Measurements from ENCODE around the gene CNTNAP4. TPM values are rescaled to one million over a fixed set of nuclear protein-coding genes. Genes with fewer than 3 reads are reported as not detected.

The CNTNAP4 gene
- total and polyA plus RNA-seq, 9 donors: 7.1 to 16.0 (median 9.0) TPM

GRCh38 chr16:76565542-76565941 lies 288.3 kb downstream of the CNTNAP4 start:
- Histone ChIP-seq H3K4me3 (ENCODE audit: low read length) (no peak overlapping the region), H3K4me1 (ENCODE audit: control insufficient read depth, insufficient read depth, low read length) (no peaks in the 10 kb centered on the region), H3K9me3 (replicated peaks; ENCODE audit: control insufficient read depth, low read depth, low read length) (no peaks in the 10 kb centered on the region), H3K36me3 (ENCODE audit: control insufficient read depth, insufficient read depth, low read length) (no peaks in the 10 kb centered on the region), H3K27me3 (ENCODE audit: control insufficient read depth, insufficient read depth, low read length) (no peaks in the 10 kb centered on the region), H3K27ac (ENCODE audit: low read length) (no peak overlapping the region)
- peak; percentile 17 for DNase-seq
- WGBS (ENCODE audit: insufficient coverage): 88% methylated on average over 1 of the region's 2 CpGs

DNA sequence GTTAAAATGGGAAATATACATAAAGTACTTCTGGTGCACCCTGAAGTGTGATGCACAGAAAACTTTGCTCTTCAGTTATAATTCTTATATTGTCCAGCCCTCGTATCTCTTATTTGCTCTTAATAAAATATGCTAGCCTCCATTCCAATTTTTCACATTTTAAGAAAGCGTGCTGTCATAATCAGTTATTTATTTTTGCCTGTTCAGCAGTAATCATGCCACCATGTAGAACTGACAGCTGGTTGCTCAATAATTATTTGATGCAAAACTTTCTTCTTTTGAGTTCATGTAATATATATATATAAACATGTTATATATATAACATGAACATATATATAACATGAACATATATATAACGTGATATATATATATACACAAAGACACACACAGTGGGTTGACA lies 294.6 kb downstream of the CNTNAP4 start:
- H3K36me3 ChIP-seq (ENCODE audit: control insufficient read depth, insufficient read depth, low read length): no peaks in the 10 kb centered on the region
- WGBS (ENCODE audit: insufficient coverage): 67% methylated on average over 1 of the region's 3 CpGs
- H3K9me3 ChIP-seq (replicated peaks; ENCODE audit: control insufficient read depth, low read depth, low read length): no peaks in the 10 kb centered on the region
- no peaks in the 10 kb centered on the region for H3K4me1 ChIP-seq (ENCODE audit: control insufficient read depth, insufficient read depth, low read length)
- H3K4me3 ChIP-seq (ENCODE audit: low read length): no peak overlapping the region
- no peak for DNase-seq
- no peaks in the 10 kb centered on the region for H3K27me3 ChIP-seq (ENCODE audit: control insufficient read depth, insufficient read depth, low read length)
- H3K27ac ChIP-seq (ENCODE audit: low read length): no peak overlapping the region

DNA sequence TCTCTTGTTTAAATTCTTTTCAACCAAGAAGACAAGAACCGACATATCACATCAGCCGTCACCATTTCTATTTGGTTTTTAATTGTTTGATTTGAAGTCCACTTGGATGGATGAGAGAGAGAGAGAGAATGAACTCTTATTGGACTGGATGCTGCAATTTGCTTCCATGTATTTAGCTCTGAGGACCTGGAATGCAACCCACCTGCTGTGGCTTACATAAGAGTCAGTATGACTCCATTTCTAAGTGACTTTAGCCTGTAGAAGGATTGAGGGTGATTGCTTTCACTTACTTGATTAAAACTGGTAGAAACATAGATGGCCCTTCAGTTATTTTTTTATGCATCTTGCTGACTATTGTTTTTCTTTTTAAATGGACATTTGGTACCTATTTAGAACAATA lies 296.1 kb downstream of the CNTNAP4 start:
- H3K4me1 ChIP-seq (ENCODE audit: control insufficient read depth, insufficient read depth, low read length): no peaks in the 10 kb centered on the region
- WGBS (ENCODE audit: insufficient coverage): no CpG with 5 or more reads among the region's 2 CpGs
- H3K9me3 ChIP-seq (replicated peaks; ENCODE audit: control insufficient read depth, low read depth, low read length): no peaks in the 10 kb centered on the region
- no peaks in the 10 kb centered on the region for H3K36me3 ChIP-seq (ENCODE audit: control insufficient read depth, insufficient read depth, low read length)
- no peak overlapping the region for H3K27ac ChIP-seq (ENCODE audit: low read length)
- no peaks in the 10 kb centered on the region for H3K27me3 ChIP-seq (ENCODE audit: control insufficient read depth, insufficient read depth, low read length)
- DNase-seq: no peak
- H3K4me3 ChIP-seq (ENCODE audit: low read length): no peak overlapping the region

DNA sequence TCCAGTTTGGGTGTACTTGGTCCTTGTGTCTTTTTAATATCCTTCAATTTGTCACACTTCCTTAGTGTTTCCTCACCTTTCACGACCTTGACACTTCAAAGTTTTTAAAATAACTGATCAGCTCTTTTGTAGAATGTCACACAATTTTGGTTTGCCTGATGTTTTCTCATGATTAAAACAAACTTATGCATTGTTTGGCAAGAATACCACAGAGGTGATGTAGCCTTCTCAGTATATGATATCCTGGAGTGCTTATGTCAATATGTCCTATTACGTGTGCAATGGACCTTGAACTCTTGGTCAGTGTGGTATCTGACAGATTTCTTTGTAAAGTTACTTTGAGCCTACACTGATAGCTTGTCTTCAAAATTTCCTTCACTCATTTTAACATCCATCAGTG lies 297.4 kb downstream of the CNTNAP4 start:
- DNase-seq: no peak
- Histone ChIP-seq H3K27me3 (ENCODE audit: control insufficient read depth, insufficient read depth, low read length) (no peaks in the 10 kb centered on the region), H3K36me3 (ENCODE audit: control insufficient read depth, insufficient read depth, low read length) (no peaks in the 10 kb centered on the region), H3K4me3 (ENCODE audit: low read length) (no peak overlapping the region), H3K27ac (ENCODE audit: low read length) (no peak overlapping the region), H3K9me3 (replicated peaks; ENCODE audit: control insufficient read depth, low read depth, low read length) (no peaks in the 10 kb centered on the region), H3K4me1 (ENCODE audit: control insufficient read depth, insufficient read depth, low read length) (no peaks in the 10 kb centered on the region)
- no CpG with 5 or more reads among the region's 2 CpGs for WGBS (ENCODE audit: insufficient coverage)

GRCh38 chr16:76576526-76576925 lies 299.3 kb downstream of the CNTNAP4 start:
- no CpG with 5 or more reads among the region's 5 CpGs for WGBS (ENCODE audit: insufficient coverage)
- peak; percentile 16 for DNase-seq
- H3K9me3 ChIP-seq (replicated peaks; ENCODE audit: control insufficient read depth, low read depth, low read length): no peaks in the 10 kb centered on the region
- H3K27ac ChIP-seq (ENCODE audit: low read length): no peak overlapping the region
- no peaks in the 10 kb centered on the region for H3K27me3 ChIP-seq (ENCODE audit: control insufficient read depth, insufficient read depth, low read length)
- no peaks in the 10 kb centered on the region for H3K36me3 ChIP-seq (ENCODE audit: control insufficient read depth, insufficient read depth, low read length)
- no peak overlapping the region for H3K4me3 ChIP-seq (ENCODE audit: low read length)
- H3K4me1 ChIP-seq (ENCODE audit: control insufficient read depth, insufficient read depth, low read length): no peaks in the 10 kb centered on the region

GRCh38 chr16:76577003-76577402 lies 299.8 kb downstream of the CNTNAP4 start:
- Histone ChIP-seq H3K27me3 (ENCODE audit: control insufficient read depth, insufficient read depth, low read length) (no peaks in the 10 kb centered on the region), H3K36me3 (ENCODE audit: control insufficient read depth, insufficient read depth, low read length) (no peaks in the 10 kb centered on the region), H3K9me3 (replicated peaks; ENCODE audit: control insufficient read depth, low read depth, low read length) (no peaks in the 10 kb centered on the region), H3K27ac (ENCODE audit: low read length) (no peak overlapping the region), H3K4me3 (ENCODE audit: low read length) (no peak overlapping the region), H3K4me1 (ENCODE audit: control insufficient read depth, insufficient read depth, low read length) (no peaks in the 10 kb centered on the region)
- DNase-seq: no peak
- WGBS (ENCODE audit: insufficient coverage): 100% methylated on average over 1 of the region's 4 CpGs

DNA sequence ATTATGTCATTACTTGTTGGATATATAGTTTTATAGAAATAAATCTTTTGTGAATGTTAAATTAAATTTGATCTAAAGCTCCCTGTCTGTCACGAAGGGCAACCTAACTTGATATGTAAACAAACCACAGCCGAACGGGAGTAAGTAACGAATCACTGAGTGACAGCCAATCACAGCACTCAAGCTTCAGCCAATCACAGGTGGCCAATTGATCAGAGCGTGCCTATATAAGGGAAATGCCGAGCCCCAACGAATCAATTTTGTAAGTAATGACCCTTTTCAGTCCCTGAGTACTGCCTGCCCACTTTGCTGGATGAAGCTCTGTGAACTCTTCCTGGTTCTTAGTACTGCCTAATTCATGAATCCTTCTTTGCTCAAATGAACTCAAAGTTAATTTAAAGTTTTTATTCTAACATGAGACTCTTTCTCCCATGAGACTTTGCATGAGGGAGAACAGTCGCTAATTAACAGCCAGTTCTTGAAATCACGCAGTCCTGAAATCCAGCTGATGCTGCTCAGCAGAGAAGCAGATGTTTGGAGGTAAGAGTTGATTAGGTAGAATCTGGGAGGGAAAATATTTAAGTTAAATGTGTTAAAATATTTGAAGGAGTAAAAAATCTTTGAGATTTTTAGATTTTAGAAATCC lies 302.2 kb downstream of the CNTNAP4 start:
- H3K27me3 ChIP-seq (ENCODE audit: control insufficient read depth, insufficient read depth, low read length): no peaks in the 10 kb centered on the region
- H3K4me3 ChIP-seq (ENCODE audit: low read length): no peak overlapping the region
- no peaks in the 10 kb centered on the region for H3K9me3 ChIP-seq (replicated peaks; ENCODE audit: control insufficient read depth, low read depth, low read length)
- no peak for DNase-seq
- 82% methylated on average over 7 of the region's 9 CpGs for WGBS (ENCODE audit: insufficient coverage)
- H3K27ac ChIP-seq (ENCODE audit: low read length): no peak overlapping the region
- peaks cover 4% of the 10 kb centered on the region for H3K4me1 ChIP-seq (ENCODE audit: control insufficient read depth, insufficient read depth, low read length)
- H3K36me3 ChIP-seq (ENCODE audit: control insufficient read depth, insufficient read depth, low read length): no peaks in the 10 kb centered on the region

- Histone ChIP-seq H3K27ac (ENCODE audit: low read length) (no peak overlapping the region), H3K36me3 (ENCODE audit: control insufficient read depth, insufficient read depth, low read length) (no peaks in the 10 kb centered on the region), H3K27me3 (ENCODE audit: control insufficient read depth, insufficient read depth, low read length) (no peaks in the 10 kb centered on the region), H3K9me3 (replicated peaks; ENCODE audit: control insufficient read depth, low read depth, low read length) (no peaks in the 10 kb centered on the region), H3K4me1 (ENCODE audit: control insufficient read depth, insufficient read depth, low read length) (peaks cover 4% of the 10 kb centered on the region), H3K4me3 (ENCODE audit: low read length) (no peak overlapping the region)
- 6% methylated on average over 2 of the region's 6 CpGs for WGBS (ENCODE audit: insufficient coverage)
- DNase-seq: peak; percentile 89
Measured at GRCh38 chr16:76583466-76583865, 306.3 kb downstream of the CNTNAP4 start.

DNA sequence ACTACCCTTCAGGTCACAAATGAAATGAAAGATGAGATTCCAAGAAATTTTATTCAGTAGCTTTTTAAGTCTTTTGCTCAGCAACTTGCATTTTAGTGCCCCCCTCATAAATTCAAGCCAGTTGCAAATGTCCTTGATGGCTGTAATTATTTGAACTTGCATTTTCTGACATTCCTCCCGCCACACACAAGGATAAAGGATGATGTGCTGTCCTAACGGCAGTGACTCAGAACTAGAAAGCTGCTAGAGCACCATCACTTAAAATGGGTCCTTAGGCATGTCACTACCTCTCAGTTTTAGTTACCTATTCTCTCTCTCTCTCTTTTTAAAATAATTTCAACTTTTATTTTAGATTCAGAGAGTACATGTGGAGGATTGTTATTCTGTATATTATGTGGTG lies 306.7 kb downstream of the CNTNAP4 start:
- DNase-seq: no peak
- H3K4me3 ChIP-seq (ENCODE audit: low read length): no peak overlapping the region
- peaks cover 4% of the 10 kb centered on the region for H3K4me1 ChIP-seq (ENCODE audit: control insufficient read depth, insufficient read depth, low read length)
- no CpG with 5 or more reads among the region's 2 CpGs for WGBS (ENCODE audit: insufficient coverage)
- H3K36me3 ChIP-seq (ENCODE audit: control insufficient read depth, insufficient read depth, low read length): no peaks in the 10 kb centered on the region
- H3K27ac ChIP-seq (ENCODE audit: low read length): no peak overlapping the region
- H3K9me3 ChIP-seq (replicated peaks; ENCODE audit: control insufficient read depth, low read depth, low read length): no peaks in the 10 kb centered on the region
- no peaks in the 10 kb centered on the region for H3K27me3 ChIP-seq (ENCODE audit: control insufficient read depth, insufficient read depth, low read length)

GRCh38 chr16:76598498-76598897 lies 321.3 kb downstream of the CNTNAP4 start:
- Histone ChIP-seq H3K4me3 (ENCODE audit: low read length) (no peak overlapping the region), H3K27me3 (ENCODE audit: control insufficient read depth, insufficient read depth, low read length) (no peaks in the 10 kb centered on the region), H3K9me3 (replicated peaks; ENCODE audit: control insufficient read depth, low read depth, low read length) (no peaks in the 10 kb centered on the region), H3K27ac (ENCODE audit: low read length) (no peak overlapping the region), H3K4me1 (ENCODE audit: control insufficient read depth, insufficient read depth, low read length) (no peaks in the 10 kb centered on the region), H3K36me3 (ENCODE audit: control insufficient read depth, insufficient read depth, low read length) (no peaks in the 10 kb centered on the region)
- WGBS (ENCODE audit: insufficient coverage): 94% methylated on average over 4 of the region's 7 CpGs
- no peak for DNase-seq

- H3K27me3 ChIP-seq (ENCODE audit: control insufficient read depth, insufficient read depth, low read length): no peaks in the 10 kb centered on the region
- no peak for DNase-seq
- no peak overlapping the region for H3K27ac ChIP-seq (ENCODE audit: low read length)
- no peaks in the 10 kb centered on the region for H3K36me3 ChIP-seq (ENCODE audit: control insufficient read depth, insufficient read depth, low read length)
- no peaks in the 10 kb centered on the region for H3K9me3 ChIP-seq (replicated peaks; ENCODE audit: control insufficient read depth, low read depth, low read length)
- H3K4me3 ChIP-seq (ENCODE audit: low read length): no peak overlapping the region
- no CpG with 5 or more reads among the region's 4 CpGs for WGBS (ENCODE audit: insufficient coverage)
- no peaks in the 10 kb centered on the region for H3K4me1 ChIP-seq (ENCODE audit: control insufficient read depth, insufficient read depth, low read length)
Measured at GRCh38 chr16:76607317-76607716, 330.1 kb downstream of the CNTNAP4 start.

Data from muscle of leg (tissue), 11 donors.